Renal cortical epithelial cell (primary cell): ENCODE results near the gene CACNB2. TPM values are rescaled to one million over a fixed set of nuclear protein-coding genes. Genes with fewer than 3 reads are reported as not detected.

Experiments used
- DNase-seq: peaks from one replicate; pipeline ENCODE4 v3.0.0-alpha.2; 2011; ENCODE audit warnings: low read depth
- total RNA-seq: library from RNA; depleted of rRNA; stranded (reverse); fragments of >200 nt; gene quantifications from 2 replicates; pipeline ENCODE4 v1.2.3, GENCODE V29; 2014

CACNB2 gene
- total RNA-seq, 1 donor from 2014 or later, result not detected

- DNase-seq, result no peak
Measured at GRCh38 chr10:18230794-18231193, 90.6 kb downstream of the CACNB2 start.

GRCh38 chr10:18231480-18231879 lies 91.3 kb downstream of the CACNB2 start:
- DNase-seq, result no peak

GRCh38 chr10:18233775-18234174 lies 93.6 kb downstream of the CACNB2 start:
- no peak for DNase-seq

DNA sequence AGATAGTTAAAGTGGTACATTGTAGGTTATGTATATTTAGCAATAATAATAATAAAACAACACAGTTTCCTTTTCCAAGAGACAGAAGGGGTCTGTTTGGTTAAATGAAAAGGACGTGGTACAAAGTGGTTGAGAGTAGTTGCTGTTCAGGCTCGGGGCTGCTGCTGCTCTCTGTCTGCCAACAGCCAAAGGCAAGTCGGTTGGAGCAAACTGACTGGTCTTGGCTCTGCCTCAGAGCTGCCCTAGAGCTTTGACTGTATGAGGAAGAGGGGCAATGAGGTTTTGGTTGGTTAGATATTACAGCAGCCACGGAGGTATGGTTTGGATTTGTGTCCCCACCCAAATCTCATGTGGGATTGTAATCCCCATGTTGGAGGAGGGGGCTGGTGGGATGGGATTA lies 95.3 kb downstream of the CACNB2 start:
- DNase-seq, result no peak

GRCh38 chr10:18236756-18237155 lies 96.5 kb downstream of the CACNB2 start:
- no peak for DNase-seq

- peak; percentile 51 for DNase-seq
Measured at GRCh38 chr10:18238870-18239485, 98.8 kb downstream of the CACNB2 start.

DNA sequence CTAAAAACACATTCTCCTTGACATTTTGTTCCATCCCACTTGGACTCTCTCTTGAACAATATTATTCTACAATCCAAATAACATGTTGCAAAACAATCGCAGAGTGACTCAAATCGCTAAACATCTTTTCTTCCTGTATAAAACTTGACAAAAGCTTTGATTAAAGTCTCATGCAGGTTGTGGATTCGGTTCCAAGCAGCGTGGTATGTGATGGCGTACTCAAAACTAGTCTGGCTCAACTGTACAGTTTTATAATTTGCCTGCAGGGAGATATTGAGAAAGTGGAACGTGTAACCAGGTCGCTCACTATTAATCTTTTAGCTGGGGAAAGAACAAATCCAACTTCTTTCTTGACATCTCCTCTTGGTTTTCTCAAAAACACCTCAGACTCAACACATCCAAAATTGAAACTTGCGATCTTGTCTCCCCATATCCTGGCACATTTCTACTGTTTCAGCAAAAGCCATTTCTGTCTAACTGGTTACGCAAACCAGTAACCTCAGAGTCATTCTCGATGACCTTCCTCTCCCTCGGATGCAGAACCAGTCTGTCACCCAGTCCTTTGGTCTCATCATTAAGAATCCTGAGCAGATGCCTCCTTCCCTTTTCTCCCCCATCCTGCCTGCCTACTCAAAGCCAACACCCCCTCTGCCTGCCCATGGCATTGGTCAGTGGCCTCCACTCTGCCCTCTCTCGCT lies 100.1 kb downstream of the CACNB2 start:
- DNase-seq, result no peak

DNA sequence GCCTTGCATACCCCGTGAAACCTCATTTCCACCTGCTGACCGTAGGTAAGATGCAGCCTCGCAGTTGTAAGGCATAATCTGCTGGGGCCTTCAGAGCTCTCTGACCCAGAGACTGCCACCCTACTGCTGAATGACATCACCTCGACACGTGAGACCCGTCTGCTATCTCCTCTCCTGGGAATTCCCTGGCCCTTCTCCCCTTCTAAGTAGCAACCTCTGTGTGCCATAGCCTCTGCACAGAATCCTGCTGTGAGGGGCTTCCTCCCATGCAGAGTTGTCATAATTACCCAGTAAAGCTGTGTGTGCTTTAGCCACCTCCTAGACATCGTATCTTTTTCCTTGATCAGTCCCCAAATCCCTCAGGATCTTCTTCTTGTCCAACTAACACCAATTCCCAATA lies 106.7 kb downstream of the CACNB2 start:
- no peak for DNase-seq

DNA sequence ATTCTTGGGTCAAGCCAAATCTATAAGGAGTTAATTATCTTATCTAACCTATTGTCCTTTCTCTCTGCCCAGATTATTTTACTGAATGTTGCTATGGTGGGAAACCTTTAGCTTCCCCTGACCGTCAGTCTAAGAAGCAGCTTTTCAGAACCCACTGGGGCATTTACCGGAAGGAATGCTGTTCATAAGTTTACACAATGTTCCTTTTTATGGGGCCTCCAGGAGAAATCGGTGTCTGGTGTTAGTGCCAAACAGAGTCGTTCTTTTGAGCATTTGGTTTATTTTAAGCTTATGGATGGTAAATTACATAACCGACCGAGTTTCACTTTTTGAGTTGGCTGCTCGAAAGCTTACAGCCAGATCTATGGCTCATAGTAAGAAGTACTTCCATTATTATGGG lies 111.9 kb downstream of the CACNB2 start:
- no peak for DNase-seq

DNA sequence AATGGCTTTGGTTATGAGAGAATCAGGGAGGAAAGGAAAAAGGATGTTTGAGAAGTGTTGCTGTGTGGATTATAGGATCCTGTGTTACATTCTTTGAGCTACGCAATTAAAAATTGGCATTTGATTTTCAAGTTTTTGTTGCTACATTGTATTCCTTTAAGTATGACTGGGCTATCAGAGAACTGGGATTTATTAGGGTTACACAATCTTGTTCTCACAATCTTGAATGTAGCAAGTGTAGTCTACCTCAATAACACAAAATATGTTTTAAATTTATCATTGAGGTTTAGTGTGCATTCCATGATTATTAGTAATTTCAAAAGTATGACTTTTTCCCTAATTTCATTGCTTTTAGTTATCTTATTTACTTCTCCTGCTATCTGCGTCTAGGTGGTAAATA lies 113.9 kb downstream of the CACNB2 start:
- DNase-seq, result no peak

DNA sequence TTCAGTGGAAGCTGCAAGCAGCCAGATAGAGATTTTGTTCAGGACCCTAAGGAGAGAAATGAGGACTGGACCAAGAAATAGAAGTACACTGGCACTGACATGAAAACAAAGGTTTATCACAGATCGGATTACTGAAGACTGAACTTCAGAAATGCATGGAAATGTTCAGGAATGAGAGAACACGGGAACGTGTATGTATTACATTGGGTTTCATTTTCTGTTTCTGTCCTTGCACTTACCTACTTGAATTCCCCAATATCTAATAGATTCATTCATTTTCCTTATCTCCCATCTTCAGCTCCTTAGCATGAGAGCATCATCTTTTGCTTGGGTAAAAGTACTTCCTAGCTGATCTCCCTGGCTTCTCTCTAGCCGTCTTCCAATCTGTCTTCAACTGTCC lies 114.5 kb downstream of the CACNB2 start:
- no peak for DNase-seq

- DNase-seq, result no peak
Measured at GRCh38 chr10:18260310-18260922, 120.2 kb downstream of the CACNB2 start.

- DNase-seq, result no peak
Measured at GRCh38 chr10:18261063-18261610, 120.9 kb downstream of the CACNB2 start.

DNA sequence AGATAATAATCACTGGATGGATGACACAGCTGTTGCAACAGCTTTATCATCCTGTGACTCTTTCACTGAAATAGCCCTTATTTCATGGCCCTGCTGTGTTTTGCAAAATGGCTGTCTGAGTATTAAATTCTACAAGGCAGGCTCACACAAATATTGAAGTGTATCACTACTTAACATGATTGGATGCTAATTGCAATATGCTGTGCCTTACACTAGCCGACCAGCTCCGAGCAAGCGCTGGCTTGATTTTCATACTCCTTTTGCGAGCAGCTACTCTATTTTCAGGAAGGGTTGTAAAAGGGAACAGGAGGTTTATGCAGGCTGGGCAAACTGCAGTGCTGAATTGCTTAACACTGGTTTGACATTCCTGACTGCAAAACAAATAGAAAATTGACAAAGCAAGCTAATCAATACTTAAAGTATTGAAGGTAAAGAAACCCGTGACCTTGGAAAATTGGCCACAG lies 121.6 kb downstream of the CACNB2 start:
- no peak for DNase-seq

DNA sequence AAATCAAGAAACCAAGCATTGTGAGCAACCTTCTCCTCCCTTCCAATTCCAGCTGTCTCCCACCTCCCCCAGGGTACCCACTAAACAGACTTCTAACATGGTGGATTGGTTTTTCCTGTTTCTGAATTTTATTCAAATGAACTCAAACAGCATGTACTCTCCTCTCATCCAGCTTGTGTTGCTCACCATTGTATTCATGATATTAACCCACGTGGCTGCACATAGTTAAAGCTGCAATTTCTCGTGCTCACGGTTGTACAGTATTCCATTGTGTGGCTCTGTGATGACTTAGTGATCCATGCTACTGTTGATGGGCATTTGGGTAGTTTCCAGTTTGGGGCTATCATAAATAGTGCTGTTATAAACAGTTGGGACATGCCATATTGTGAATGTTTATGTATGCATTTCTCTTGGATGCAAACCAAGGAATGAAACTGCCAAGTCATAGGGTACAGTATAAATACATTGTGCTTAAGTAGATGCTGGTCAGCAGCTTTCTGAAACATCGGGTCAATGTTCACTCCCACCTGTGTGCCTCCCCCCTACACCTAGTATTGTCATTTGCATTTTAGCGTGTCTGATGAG lies 124.3 kb downstream of the CACNB2 start:
- DNase-seq, result no peak

DNA sequence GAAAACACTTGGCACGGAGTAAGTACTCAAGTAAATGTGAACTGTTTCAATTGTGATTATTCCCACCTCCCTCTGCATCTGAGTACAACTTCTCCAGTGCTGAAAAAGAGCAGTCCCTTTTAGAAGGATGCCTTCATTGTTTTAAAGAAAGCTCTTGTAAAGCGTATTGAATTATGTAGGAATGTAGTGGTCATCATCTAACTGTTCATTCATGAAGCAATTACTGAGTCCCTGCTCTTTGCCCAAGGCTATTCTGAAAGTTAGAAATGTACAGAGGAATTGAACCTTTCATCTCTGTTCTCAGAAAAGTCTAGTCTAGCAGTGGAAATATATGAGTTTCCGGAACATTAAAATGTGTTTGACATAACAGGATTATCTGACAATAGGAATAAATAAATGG lies 127.8 kb downstream of the CACNB2 start:
- peak; percentile 49 for DNase-seq

DNA sequence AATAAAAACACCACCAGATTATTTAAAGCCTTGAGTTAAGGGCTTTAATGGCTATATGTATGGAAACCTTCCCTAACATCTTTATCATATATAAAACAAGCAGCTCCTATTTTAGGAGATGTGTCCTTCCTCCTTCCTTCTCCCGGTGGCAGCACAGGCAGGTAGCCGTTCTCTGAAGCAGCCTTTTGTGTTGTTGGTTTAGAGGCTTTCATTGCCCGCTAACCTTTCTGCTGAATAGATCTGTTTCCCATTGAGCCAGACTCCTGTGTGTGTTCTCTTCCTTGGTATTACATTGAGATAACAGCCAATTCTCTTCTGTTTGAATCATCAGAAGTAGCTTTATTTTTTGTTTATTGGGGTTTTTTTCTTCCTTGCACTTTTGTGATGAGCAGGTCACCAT lies 131.3 kb downstream of the CACNB2 start:
- no peak for DNase-seq

GRCh38 chr10:18273039-18273438 lies 132.8 kb downstream of the CACNB2 start:
- DNase-seq, result no peak

DNA sequence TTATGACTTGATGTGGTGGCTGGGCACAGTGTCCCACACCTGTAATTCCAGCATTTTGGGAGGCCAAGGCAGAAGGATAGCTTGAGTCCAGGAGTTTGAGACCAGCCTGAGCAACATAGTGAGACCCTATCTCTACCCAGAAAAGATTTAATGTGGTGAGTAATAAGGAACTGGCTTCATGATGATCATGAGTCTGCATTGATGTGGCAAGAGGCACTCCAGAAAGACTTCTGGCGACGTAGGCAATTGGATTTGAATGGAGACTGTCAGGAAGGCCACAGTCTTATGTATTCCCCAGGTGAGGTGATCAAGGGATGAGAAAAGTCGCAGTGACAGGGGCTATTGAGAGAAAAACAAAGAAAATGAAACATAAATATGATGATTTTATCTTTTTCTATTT lies 138.0 kb downstream of the CACNB2 start:
- no peak for DNase-seq

- DNase-seq, result peak; percentile 64
Measured at GRCh38 chr10:18279173-18279572, 138.9 kb downstream of the CACNB2 start.

DNA sequence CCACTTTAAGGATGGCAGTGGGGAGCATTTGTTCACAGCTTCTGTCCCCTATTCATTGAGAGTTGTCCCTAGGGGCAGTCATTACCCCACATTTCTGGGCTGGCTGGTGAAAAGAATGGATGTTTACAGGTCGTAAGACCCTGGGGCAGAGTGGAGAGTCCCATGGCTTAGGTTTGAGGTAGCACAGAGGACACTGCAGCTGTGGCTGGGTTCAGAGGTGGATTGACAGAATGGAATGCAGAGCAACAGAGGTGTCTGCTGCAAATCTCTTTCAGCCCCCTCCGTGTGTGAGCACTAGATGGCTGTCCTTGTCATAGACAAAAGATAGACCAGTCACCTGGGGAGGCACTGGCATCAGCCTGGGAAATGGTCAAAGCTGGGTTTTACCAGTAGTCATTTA lies 141.9 kb downstream of the CACNB2 start:
- no peak for DNase-seq

- DNase-seq, result no peak
Measured at GRCh38 chr10:18290651-18291313, 150.6 kb downstream of the CACNB2 start.
